IMR-90 (cell line): ENCODE data around the gene TSPO. TPM values are rescaled to one million over a fixed set of nuclear protein-coding genes. Genes with fewer than 3 reads are reported as not detected.
A peak's percentile ranks its signal among the peaks of the same experiment; 100 is the strongest.

Experiments used
- ATAC-seq: fragments of 200-7000 bp; cut with Tn5 transposase; 2 replicates; pipeline ENCODE4 v1.9.1; 2020; ENCODE audit warnings: low read depth, mild to moderate bottlenecking, moderate library complexity
- BruUV-seq: library from RNA; stranded (reverse); fragments of 400-500 nt; replicated peaks from 2 replicates; lab custom pipeline; 2021; lab: Mats Ljungman, UMichigan
- CTCF ChIA-PET: fragments of 300-600 bp; formaldehyde crosslinking; extraction: SDS; loops from one replicate; lab custom pipeline; 2021; ENCODE audit warnings: antibody characterized with exemption; lab: Yijun Ruan, JAX
- POLR2A ChIA-PET: fragments of 300-600 bp; sonication (Branson Sonifier 250); formaldehyde crosslinking; loops from one replicate; lab custom pipeline; 2022; ENCODE audit warnings: antibody characterized with exemption; ENCODE audit not compliant: unreplicated experiment; lab: Charles Lee
- DNase-seq: peaks from one replicate; pipeline ENCODE4 v3.0.0; 2013
- H2AFZ ChIP-seq: replicated peaks from 2 replicates; pipeline ENCODE3; 2013; ENCODE audit warnings: low read length, mild to moderate bottlenecking; ENCODE audit not compliant: poor library complexity
- H2AK5ac ChIP-seq: 2 replicates; pipeline ENCODE4 v1.6.1; 2013; ENCODE audit warnings: low read depth, low read length, inconsistent platforms
- H2AK9ac ChIP-seq: replicated peaks from 2 replicates; pipeline ENCODE3; 2013; ENCODE audit warnings: mild to moderate bottlenecking, low read depth, low read length, moderate library complexity; ENCODE audit not compliant: poor library complexity
- H2BK120ac ChIP-seq: 2 replicates; pipeline ENCODE4 v1.6.1; 2013; ENCODE audit warnings: low read depth, low read length, inconsistent platforms
- H2BK15ac ChIP-seq: 3 replicates; pipeline ENCODE4 v1.6.1; 2013; ENCODE audit warnings: low read depth, low read length, inconsistent platforms
- H2BK20ac ChIP-seq: 2 replicates; pipeline ENCODE4 v1.6.1; 2013; ENCODE audit warnings: low read depth, mild to moderate bottlenecking, inconsistent platforms, low read length, moderate library complexity
- H2BK5ac ChIP-seq: 2 replicates; pipeline ENCODE4 v1.6.1; 2013; ENCODE audit warnings: mild to moderate bottlenecking, low read depth, low read length, inconsistent platforms; ENCODE audit not compliant: poor library complexity, severe bottlenecking
- H3K14ac ChIP-seq: replicated peaks from 2 replicates; pipeline ENCODE4 v1.6.1; 2013; ENCODE audit warnings: low read depth, low read length, inconsistent platforms
- H3K18ac ChIP-seq: 2 replicates; pipeline ENCODE4 v1.6.1; 2013; ENCODE audit warnings: low read depth, low read length, control low read depth
- H3K23ac ChIP-seq: 2 replicates; pipeline ENCODE4 v1.6.1; 2013; ENCODE audit warnings: low read depth, low read length, inconsistent platforms
- H3K27ac ChIP-seq: 2 replicates; pipeline ENCODE4 v1.5.1; 2013; ENCODE audit warnings: mild to moderate bottlenecking, control low read depth, low read length; ENCODE audit not compliant: insufficient read depth
- H3K27me3 ChIP-seq: 2 replicates; pipeline ENCODE4 v1.6.1; 2013; ENCODE audit warnings: low read length; ENCODE audit not compliant: control insufficient read depth, insufficient read depth
- H3K36me3 ChIP-seq: 2 replicates; pipeline ENCODE4 v1.6.1; 2013; ENCODE audit warnings: low read length, mixed read lengths; ENCODE audit not compliant: control insufficient read depth, insufficient read depth
- H3K4ac ChIP-seq: 2 replicates; pipeline ENCODE4 v1.6.1; 2013; ENCODE audit warnings: low read depth, low read length, inconsistent platforms
- H3K4me1 ChIP-seq: 2 replicates; pipeline ENCODE4 v1.6.1; 2013; ENCODE audit warnings: low read length, mixed read lengths; ENCODE audit not compliant: control insufficient read depth, insufficient read depth
- H3K4me2 ChIP-seq: 2 replicates; pipeline ENCODE4 v1.6.1; 2013; ENCODE audit warnings: low read depth, mild to moderate bottlenecking, control low read depth, low read length, moderate library complexity
- H3K4me3 ChIP-seq: 2 replicates; pipeline ENCODE4 v1.5.1; 2013; ENCODE audit warnings: low read depth, mild to moderate bottlenecking, control low read depth, low read length, moderate library complexity; ENCODE audit not compliant: insufficient read depth
- H3K56ac ChIP-seq: 2 replicates; pipeline ENCODE4 v1.6.1; 2013; ENCODE audit warnings: low read length, inconsistent platforms; ENCODE audit not compliant: insufficient read depth; ENCODE audit errors: extremely low read depth
- H3K79me1 ChIP-seq, 2 experiments: 2 replicates each; pipeline ENCODE4 v1.6.1; 2013; ENCODE audit warnings: low read length in 2 of 2, inconsistent platforms in 1 of 2, low read depth in 1 of 2
- H3K9ac ChIP-seq: 2 replicates; pipeline ENCODE4 v1.6.1; 2013; ENCODE audit warnings: low read depth, low read length, control low read depth
- H3K9me1 ChIP-seq: 2 replicates; pipeline ENCODE4 v1.6.1; 2013; ENCODE audit warnings: low read length, inconsistent platforms; ENCODE audit not compliant: insufficient read depth
- H3K9me3 ChIP-seq: 2 replicates; pipeline ENCODE4 v1.6.1; 2013; ENCODE audit warnings: low read length; ENCODE audit not compliant: control insufficient read depth, insufficient read depth
- H4K20me1 ChIP-seq: 2 replicates; pipeline ENCODE4 v1.6.1; 2013; ENCODE audit warnings: low read length, inconsistent platforms; ENCODE audit not compliant: insufficient read depth
- H4K5ac ChIP-seq: 2 replicates; pipeline ENCODE4 v1.6.1; 2013; ENCODE audit warnings: mild to moderate bottlenecking, low read depth, low read length, control low read depth
- H4K8ac ChIP-seq, 2 experiments: 2 replicates each; pipeline ENCODE4 v1.6.1; 2013; ENCODE audit warnings: low read depth in 2 of 2, low read length in 2 of 2, control low read depth in 1 of 2, inconsistent platforms in 1 of 2
- H4K91ac ChIP-seq: 2 replicates; pipeline ENCODE4 v1.6.1; 2013; ENCODE audit warnings: low read depth, low read length, inconsistent platforms; ENCODE audit not compliant: insufficient read depth
- BHLHE40 ChIP-seq: fragments of 150-350 bp; IDR thresholded peaks from 2 replicates; pipeline ENCODE4 v1.6.1; 2016; ENCODE audit warnings: mild to moderate bottlenecking, low read depth, low read length
- CHD1 ChIP-seq: IDR thresholded peaks from 2 replicates; pipeline ENCODE4 v1.6.1; 2012; ENCODE audit warnings: low read depth, low read length, improper control_type of control experiment
- MAFK ChIP-seq: IDR thresholded peaks from 2 replicates; pipeline ENCODE4 v1.6.1; 2012; ENCODE audit warnings: low read depth, low read length, improper control_type of control experiment
- MAZ ChIP-seq: IDR thresholded peaks from 2 replicates; pipeline ENCODE4 v1.6.1; 2012; ENCODE audit warnings: low read depth, mild to moderate bottlenecking, low read length, improper control_type of control experiment, moderate library complexity, borderline replicate concordance
- RAD21 ChIP-seq: IDR thresholded peaks from 2 replicates; pipeline ENCODE4 v1.6.1; 2012; ENCODE audit warnings: low read length, improper control_type of control experiment
- RFX5 ChIP-seq: IDR thresholded peaks from 2 replicates; pipeline ENCODE4 v1.8.0; 2012; ENCODE audit warnings: low read depth, mild to moderate bottlenecking, low read length, moderate library complexity
- SMC3 ChIP-seq: fragments of 150-350 bp; IDR thresholded peaks from 2 replicates; pipeline ENCODE4 v1.6.1; 2016; ENCODE audit warnings: low read depth, mild to moderate bottlenecking, antibody characterized with exemption, low read length, moderate library complexity
- WGBS, 2 experiments: methylation state at CpG; one replicate each; pipeline versions ENCODE4 v1.1.5 to v1.1.7; 2013; ENCODE audit warnings: missing lambda C conversion rate in 2 of 2; ENCODE audit not compliant: insufficient read length in 1 of 2; ENCODE audit errors: extremely low coverage in 2 of 2; 5-methylcytosine and 5-hydroxymethylcytosine counted together
- dilution Hi-C: fragments of 300-500 bp; cut with HindIII; formaldehyde crosslinking; loops from one replicate; pipeline ENCODE4 v1.14.3; 2018; ENCODE audit warnings: low sequenced_read_pairs; ENCODE audit not compliant: unreplicated experiment
- in situ Hi-C: fragments of 300-500 bp; cut with MboI; formaldehyde crosslinking; loops from 3 replicates; pipeline ENCODE4 v1.14.3; 2019; ENCODE audit warnings: low sequenced_read_pairs, inconsistent platforms, mixed read lengths
- intact Hi-C: fragments of 100-400 bp; cut with micrococcal nuclease; formaldehyde crosslinking; loops from 2 replicates; pipeline ENCODE4 v1.10.0; 2022
- polyA plus RNA-seq, 3 experiments: library from polyadenylated mRNA; depleted of rRNA; stranded (reverse); fragments of >200 nt; gene quantifications; 2 replicates each; pipeline ENCODE4 v1.2.3, GENCODE V29; 2012; ENCODE audit warnings: low replicate concordance in 1 of 3
- total RNA-seq: library from RNA; depleted of rRNA; stranded (reverse); fragments of >200 nt; gene quantifications from 2 replicates; pipeline ENCODE4 v1.2.3, GENCODE V29; 2012
- TF ChIP-seq, protein P1 (sequence below): conservative IDR thresholded peaks from 2 replicates; pipeline ENCODE4 v1.5.1; 2012; ENCODE audit warnings: mild to moderate bottlenecking, low read depth, low read length, improper control_type of control experiment
- TF ChIP-seq, protein P2 (sequence below): fragments of 150-350 bp; IDR thresholded peaks from 2 replicates; pipeline ENCODE4 v1.6.1; 2017; ENCODE audit warnings: mild to moderate bottlenecking, antibody characterized with exemption, low read length, low read depth
- TF ChIP-seq, protein P3 (sequence below): fragments of 150-350 bp; IDR thresholded peaks from 2 replicates; pipeline ENCODE4 v1.6.1; 2016; ENCODE audit warnings: low read depth, mild to moderate bottlenecking, low read length, moderate library complexity, borderline replicate concordance

The TSPO gene
- total and polyA plus RNA-seq, 2 of the 4 experiments (the other 2 are of a cell fraction), result 115 to 297 TPM

DNA sequence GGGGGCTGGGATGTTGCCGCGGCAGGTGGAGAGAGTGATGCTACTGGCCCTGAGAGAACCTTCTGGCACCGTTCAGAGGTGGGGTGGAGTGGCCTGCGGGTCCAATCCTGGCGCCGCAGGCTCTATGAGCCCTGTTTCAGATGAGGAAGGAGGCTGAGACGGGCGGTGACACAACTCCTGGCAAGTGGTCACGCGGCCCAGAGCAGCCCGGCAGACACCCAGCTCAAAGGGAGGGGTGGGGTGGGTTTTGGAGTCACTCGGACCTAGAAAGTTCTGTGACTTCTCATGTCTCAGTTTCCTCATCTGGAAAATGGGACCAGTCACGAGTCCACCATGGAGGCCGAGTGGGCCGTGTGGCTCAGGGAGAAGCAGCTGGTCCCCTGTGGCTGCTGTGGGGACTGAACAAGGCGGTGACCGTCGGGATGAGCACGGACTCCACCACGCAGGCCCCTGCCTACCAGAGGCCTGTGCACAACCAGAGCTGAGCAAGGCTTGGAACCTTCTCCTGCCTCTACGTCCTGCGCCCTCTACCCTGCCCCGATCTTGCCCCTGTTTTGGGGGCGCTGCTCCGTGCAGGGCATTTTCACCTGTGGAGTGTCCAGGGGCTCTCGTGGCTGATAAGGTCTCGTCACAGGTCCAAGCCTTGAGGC, 3.7 kb downstream of the TSPO start:
- H3K4me3 ChIP-seq, result no peak overlapping the region
- no peak overlapping the region for H3K4ac ChIP-seq
- dilution Hi-C loops (no loop called here), intact Hi-C loops (no loop called here), in situ Hi-C loops (no loop called here)
- peak overlapping the region; percentile 19 for H2AK9ac ChIP-seq
- H3K9me3 ChIP-seq, result no peaks in the 10 kb centered on the region
- ATAC-seq, result no peak
- ChIA-PET CTCF (no interaction called here), POLR2A (interaction anchor here (0.6 kb wide), 1 partner anchor 642 kb away, joined by 7 read pairs; no protein-coding TSS in a partner anchor)
- H3K56ac ChIP-seq, result no peak overlapping the region
- H2BK120ac ChIP-seq, result no peak overlapping the region
- H3K36me3 ChIP-seq, result peaks cover 5% of the 10 kb centered on the region; the same call in 1 of the 2 replicates
- H2AK5ac ChIP-seq, result no peak overlapping the region
- H4K5ac ChIP-seq, result no peak overlapping the region
- no peak overlapping the region for H4K8ac ChIP-seq
- no peak overlapping the region for H3K4me2 ChIP-seq
- H3K4me1 ChIP-seq, result peaks cover 11% of the 10 kb centered on the region
- H2BK5ac ChIP-seq, result no peak overlapping the region
- no peak overlapping the region for H4K91ac ChIP-seq
- no peak overlapping the region for H2BK20ac ChIP-seq
- DNase-seq, result no peak
- TF ChIP-seq, protein P1, sequence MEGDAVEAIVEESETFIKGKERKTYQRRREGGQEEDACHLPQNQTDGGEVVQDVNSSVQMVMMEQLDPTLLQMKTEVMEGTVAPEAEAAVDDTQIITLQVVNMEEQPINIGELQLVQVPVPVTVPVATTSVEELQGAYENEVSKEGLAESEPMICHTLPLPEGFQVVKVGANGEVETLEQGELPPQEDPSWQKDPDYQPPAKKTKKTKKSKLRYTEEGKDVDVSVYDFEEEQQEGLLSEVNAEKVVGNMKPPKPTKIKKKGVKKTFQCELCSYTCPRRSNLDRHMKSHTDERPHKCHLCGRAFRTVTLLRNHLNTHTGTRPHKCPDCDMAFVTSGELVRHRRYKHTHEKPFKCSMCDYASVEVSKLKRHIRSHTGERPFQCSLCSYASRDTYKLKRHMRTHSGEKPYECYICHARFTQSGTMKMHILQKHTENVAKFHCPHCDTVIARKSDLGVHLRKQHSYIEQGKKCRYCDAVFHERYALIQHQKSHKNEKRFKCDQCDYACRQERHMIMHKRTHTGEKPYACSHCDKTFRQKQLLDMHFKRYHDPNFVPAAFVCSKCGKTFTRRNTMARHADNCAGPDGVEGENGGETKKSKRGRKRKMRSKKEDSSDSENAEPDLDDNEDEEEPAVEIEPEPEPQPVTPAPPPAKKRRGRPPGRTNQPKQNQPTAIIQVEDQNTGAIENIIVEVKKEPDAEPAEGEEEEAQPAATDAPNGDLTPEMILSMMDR, result no peak
- TF ChIP-seq CHD1 (no peak), RAD21 (no peak), SMC3 (no peak), MAFK (no peak), RFX5 (no peak), MAZ (no peak), BHLHE40 (no peak)
- TF ChIP-seq, protein P2, sequence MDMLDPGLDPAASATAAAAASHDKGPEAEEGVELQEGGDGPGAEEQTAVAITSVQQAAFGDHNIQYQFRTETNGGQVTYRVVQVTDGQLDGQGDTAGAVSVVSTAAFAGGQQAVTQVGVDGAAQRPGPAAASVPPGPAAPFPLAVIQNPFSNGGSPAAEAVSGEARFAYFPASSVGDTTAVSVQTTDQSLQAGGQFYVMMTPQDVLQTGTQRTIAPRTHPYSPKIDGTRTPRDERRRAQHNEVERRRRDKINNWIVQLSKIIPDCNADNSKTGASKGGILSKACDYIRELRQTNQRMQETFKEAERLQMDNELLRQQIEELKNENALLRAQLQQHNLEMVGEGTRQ, result no peak
- TF ChIP-seq, protein P3, sequence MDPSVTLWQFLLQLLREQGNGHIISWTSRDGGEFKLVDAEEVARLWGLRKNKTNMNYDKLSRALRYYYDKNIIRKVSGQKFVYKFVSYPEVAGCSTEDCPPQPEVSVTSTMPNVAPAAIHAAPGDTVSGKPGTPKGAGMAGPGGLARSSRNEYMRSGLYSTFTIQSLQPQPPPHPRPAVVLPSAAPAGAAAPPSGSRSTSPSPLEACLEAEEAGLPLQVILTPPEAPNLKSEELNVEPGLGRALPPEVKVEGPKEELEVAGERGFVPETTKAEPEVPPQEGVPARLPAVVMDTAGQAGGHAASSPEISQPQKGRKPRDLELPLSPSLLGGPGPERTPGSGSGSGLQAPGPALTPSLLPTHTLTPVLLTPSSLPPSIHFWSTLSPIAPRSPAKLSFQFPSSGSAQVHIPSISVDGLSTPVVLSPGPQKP, result no peak
- H3K14ac ChIP-seq, result no peak overlapping the region
- H3K79me1 ChIP-seq, result peaks cover 14 to 72% of the 10 kb centered on the region in 2 experiments
- H3K23ac ChIP-seq, result no peak overlapping the region
- peaks cover 13% of the 10 kb centered on the region; the same call in 1 of the 2 replicates for H3K9me1 ChIP-seq
- peaks cover 45% of the 10 kb centered on the region for H4K20me1 ChIP-seq
- WGBS, 2 experiments, result 94% methylated on average over 11 of the region's 27 CpGs; no CpG with 5 or more reads in 1 of the 2 experiments
- H3K27ac ChIP-seq, result no peak overlapping the region
- H2AFZ ChIP-seq, result no peak overlapping the region
- no peak overlapping the region for H3K9ac ChIP-seq
- no peak overlapping the region for H2BK15ac ChIP-seq
- H3K27me3 ChIP-seq, result no peaks in the 10 kb centered on the region
- no peak overlapping the region for H3K18ac ChIP-seq
- no TSS peak for BruUV-seq
